Retina (tissue), 1 donor: ENCODE measurements around the gene PLCH2.
A peak's percentile ranks its signal among the peaks of the same experiment; 100 is the strongest.
"Not testable (repeated sequence)": the region's sequence is repeated elsewhere in the genome, so short reads cannot be mapped to it uniquely, and the experiment has no call there.

Source experiments
- DNase-seq: peaks from one replicate; pipeline ENCODE4 v3.0.0-alpha.2; 2016

PLCH2 gene

GRCh38 chr1:2549367-2550029, 73.4 kb downstream of the PLCH2 start:
- DNase-seq = not testable (repeated sequence)

- DNase-seq = not testable (repeated sequence)
Observed at GRCh38 chr1:2550309-2550861, 74.3 kb downstream of the PLCH2 start.

DNA sequence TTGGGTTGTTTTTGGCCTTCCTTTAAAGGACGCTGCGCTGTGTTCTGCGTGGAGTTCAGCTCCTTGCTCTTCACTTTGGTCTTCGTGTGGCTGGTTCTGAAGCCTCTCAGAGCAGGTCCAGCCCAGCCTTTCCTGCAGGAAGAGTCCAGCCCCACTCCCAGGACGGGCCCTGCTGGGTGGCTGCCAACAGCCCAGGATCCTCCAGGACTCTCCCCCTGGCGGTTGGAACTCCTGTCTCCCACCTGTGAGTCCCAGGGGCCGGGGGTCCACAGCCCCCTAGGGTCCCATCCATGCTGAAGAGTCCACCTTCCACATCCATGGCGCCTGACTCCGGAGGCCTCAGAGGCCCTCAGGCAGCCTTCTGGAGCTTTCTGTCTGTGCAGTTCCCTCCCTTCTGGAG, 75.5 kb downstream of the PLCH2 start:
- DNase-seq = not testable (repeated sequence)

- DNase-seq = peak; percentile 65
Observed at GRCh38 chr1:2552189-2552588, 76.1 kb downstream of the PLCH2 start.

- DNase-seq = not testable (repeated sequence)
Observed at GRCh38 chr1:2553076-2553475, 77.0 kb downstream of the PLCH2 start.

GRCh38 chr1:2553871-2554620, 78.0 kb downstream of the PLCH2 start:
- no peak for DNase-seq

DNA sequence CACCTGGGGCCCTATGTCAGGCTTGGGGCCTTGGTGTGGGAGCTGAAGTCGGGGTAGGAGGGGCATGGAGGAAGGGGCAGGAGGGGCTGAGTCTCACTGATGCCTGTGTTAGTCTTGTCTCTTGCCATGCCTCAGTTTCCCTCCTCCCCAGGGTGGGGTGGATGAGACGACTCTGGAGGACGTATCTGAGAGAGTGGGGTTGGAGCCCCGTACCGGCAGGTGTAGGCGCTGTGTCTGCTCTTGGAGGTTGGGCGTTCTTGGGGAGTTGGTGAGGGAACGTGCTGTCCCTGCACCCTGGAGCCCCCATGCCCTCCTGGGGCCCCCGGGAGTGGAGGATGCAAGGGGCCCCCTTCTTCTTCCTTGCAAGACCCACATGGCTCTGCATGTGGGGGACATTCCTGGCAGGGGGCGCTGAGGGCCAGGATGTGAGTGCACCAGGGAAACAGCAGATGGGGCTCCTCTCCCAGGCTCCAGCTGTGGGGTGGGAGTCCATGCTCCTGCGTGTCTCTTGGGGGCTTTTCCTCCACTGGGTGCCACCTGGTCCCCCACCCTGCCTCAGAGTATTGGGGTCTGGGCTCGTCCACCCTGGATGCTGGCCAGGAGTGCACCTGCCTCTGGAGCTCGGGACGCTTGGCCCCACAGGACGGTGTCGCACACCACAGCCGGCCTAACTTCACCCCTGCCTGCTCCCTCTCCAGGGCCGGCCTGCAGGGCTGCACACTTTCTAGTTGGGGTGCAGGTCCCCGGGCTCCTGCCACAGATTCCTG, 78.7 kb downstream of the PLCH2 start:
- DNase-seq = no peak
